Measurements from ENCODE around the gene CRACDL. TPM values are rescaled to one million over a fixed set of nuclear protein-coding genes. Genes with fewer than 3 reads are reported as not detected.

Gene CRACDL
- polyA plus RNA-seq, 1 donor (not counting 4 experiments of a cell fraction or from before 2014, with no cell fraction given): 1.6 TPM

GRCh38 chr2:98771264-98771663, 164.8 kb downstream of the CRACDL start:
- H3K4me3 ChIP-seq (ENCODE audit: control insufficient read depth in 2 of 3, extremely low read depth in 1 of 3, insufficient read depth in 2 of 3, low read depth in 1 of 3, low read length in 3 of 3): no peak overlapping the region

GRCh38 chr2:98769784-98770183, 166.2 kb downstream of the CRACDL start:
- Histone ChIP-seq H3K9me3 (ENCODE audit: control insufficient read depth, low read depth, low read length) (no peaks in the 10 kb centered on the region), H3K4me2 (ENCODE audit: control insufficient read depth, extremely low read depth, insufficient read depth, low read depth, low read length) (peak overlapping the region; percentile 24), H3K79me2 (ENCODE audit: control insufficient read depth, insufficient read depth, low read length) (no peaks in the 10 kb centered on the region), H3K4me3 (ENCODE audit: control insufficient read depth in 2 of 3, extremely low read depth in 1 of 3, insufficient read depth in 2 of 3, low read depth in 1 of 3, low read length in 3 of 3) (no peak overlapping the region), H3K9ac (ENCODE audit: control insufficient read depth, extremely low read depth, insufficient read depth, low read length) (no peak overlapping the region), H3K36me3 (ENCODE audit: control insufficient read depth in 2 of 2, extremely low read depth in 1 of 2, insufficient read depth in 2 of 2, low read length in 2 of 2) (no peaks in the 10 kb centered on the region), H3K9me1 (ENCODE audit: control insufficient read depth, extremely low read depth, insufficient read depth, low read length) (no peaks in the 10 kb centered on the region), H3K4me1 (ENCODE audit: control insufficient read depth, extremely low read depth, insufficient read depth, low read length) (no peaks in the 10 kb centered on the region), H3K27me3 (ENCODE audit: control insufficient read depth, extremely low read depth, insufficient read depth, low read length) (no peaks in the 10 kb centered on the region), H2AFZ (ENCODE audit: control insufficient read depth, low read length) (no peak overlapping the region), H4K20me1 (ENCODE audit: control insufficient read depth, extremely low read depth, insufficient read depth, low read length) (no peaks in the 10 kb centered on the region), H3K27ac (ENCODE audit: control insufficient read depth, insufficient read depth, low read length) (no peak overlapping the region)
- FAIRE-seq (no peak), DNase-seq (ENCODE audit: low read depth, low spot score) (no peak)
- TF ChIP-seq EZH2 (IDR thresholded peaks at IDR 0.05; ENCODE audit: low read length): no peak
- TF ChIP-seq, protein P1, sequence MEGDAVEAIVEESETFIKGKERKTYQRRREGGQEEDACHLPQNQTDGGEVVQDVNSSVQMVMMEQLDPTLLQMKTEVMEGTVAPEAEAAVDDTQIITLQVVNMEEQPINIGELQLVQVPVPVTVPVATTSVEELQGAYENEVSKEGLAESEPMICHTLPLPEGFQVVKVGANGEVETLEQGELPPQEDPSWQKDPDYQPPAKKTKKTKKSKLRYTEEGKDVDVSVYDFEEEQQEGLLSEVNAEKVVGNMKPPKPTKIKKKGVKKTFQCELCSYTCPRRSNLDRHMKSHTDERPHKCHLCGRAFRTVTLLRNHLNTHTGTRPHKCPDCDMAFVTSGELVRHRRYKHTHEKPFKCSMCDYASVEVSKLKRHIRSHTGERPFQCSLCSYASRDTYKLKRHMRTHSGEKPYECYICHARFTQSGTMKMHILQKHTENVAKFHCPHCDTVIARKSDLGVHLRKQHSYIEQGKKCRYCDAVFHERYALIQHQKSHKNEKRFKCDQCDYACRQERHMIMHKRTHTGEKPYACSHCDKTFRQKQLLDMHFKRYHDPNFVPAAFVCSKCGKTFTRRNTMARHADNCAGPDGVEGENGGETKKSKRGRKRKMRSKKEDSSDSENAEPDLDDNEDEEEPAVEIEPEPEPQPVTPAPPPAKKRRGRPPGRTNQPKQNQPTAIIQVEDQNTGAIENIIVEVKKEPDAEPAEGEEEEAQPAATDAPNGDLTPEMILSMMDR (optimal IDR thresholded peaks at IDR 0.05 in 1 of 3, IDR thresholded peaks at IDR 0.05 in 1 of 3, conservative IDR thresholded peaks at IDR 0.05 in 1 of 3; ENCODE audit: extremely low read depth in 1 of 3, insufficient read depth in 2 of 3, low read length in 3 of 3): no peak
- dilution Hi-C loops (cut with MboI; ENCODE audit: extremely low pct_ligation_motif_present, low sequenced_read_pairs): no loop called here

More at GRCh38 chr2:98771264-98771663, 164.8 kb downstream of the CRACDL start:
- H3K4me1 ChIP-seq (ENCODE audit: control insufficient read depth, extremely low read depth, insufficient read depth, low read length): peaks cover 8% of the 10 kb centered on the region
- no peak for TF ChIP-seq EZH2 (IDR thresholded peaks at IDR 0.05; ENCODE audit: low read length)
- TF ChIP-seq, protein P1 (optimal IDR thresholded peaks at IDR 0.05 in 1 of 3, IDR thresholded peaks at IDR 0.05 in 1 of 3, conservative IDR thresholded peaks at IDR 0.05 in 1 of 3; ENCODE audit: extremely low read depth in 1 of 3, insufficient read depth in 2 of 3, low read length in 3 of 3): no peak
- FAIRE-seq: no peak
- no peaks in the 10 kb centered on the region for H3K9me3 ChIP-seq (ENCODE audit: control insufficient read depth, low read depth, low read length)
- dilution Hi-C loops (cut with MboI; ENCODE audit: extremely low pct_ligation_motif_present, low sequenced_read_pairs): no loop called here
- no peaks in the 10 kb centered on the region for H3K9me1 ChIP-seq (ENCODE audit: control insufficient read depth, extremely low read depth, insufficient read depth, low read length)
- H3K27ac ChIP-seq (ENCODE audit: control insufficient read depth, insufficient read depth, low read length): no peak overlapping the region
- H2AFZ ChIP-seq (ENCODE audit: control insufficient read depth, low read length): no peak overlapping the region
- H4K20me1 ChIP-seq (ENCODE audit: control insufficient read depth, extremely low read depth, insufficient read depth, low read length): no peaks in the 10 kb centered on the region
- DNase-seq (ENCODE audit: low read depth, low spot score): no peak
- no peaks in the 10 kb centered on the region for H3K27me3 ChIP-seq (ENCODE audit: control insufficient read depth, extremely low read depth, insufficient read depth, low read length)
- H3K9ac ChIP-seq (ENCODE audit: control insufficient read depth, extremely low read depth, insufficient read depth, low read length): no peak overlapping the region
- H3K79me2 ChIP-seq (ENCODE audit: control insufficient read depth, insufficient read depth, low read length): no peaks in the 10 kb centered on the region
- H3K36me3 ChIP-seq (ENCODE audit: control insufficient read depth in 2 of 2, extremely low read depth in 1 of 2, insufficient read depth in 2 of 2, low read length in 2 of 2): no peaks in the 10 kb centered on the region
- no peak overlapping the region for H3K4me2 ChIP-seq (ENCODE audit: control insufficient read depth, extremely low read depth, insufficient read depth, low read depth, low read length)

All from keratinocyte (primary cell).